NCI-H1105 (cell line): Measurements from ENCODE around the gene ZFP1.

Experiments used
- DNase-seq: peaks from one replicate; lab custom pipeline; 2025; lab: John Stamatoyannopoulos, UW

Gene ZFP1

DNA sequence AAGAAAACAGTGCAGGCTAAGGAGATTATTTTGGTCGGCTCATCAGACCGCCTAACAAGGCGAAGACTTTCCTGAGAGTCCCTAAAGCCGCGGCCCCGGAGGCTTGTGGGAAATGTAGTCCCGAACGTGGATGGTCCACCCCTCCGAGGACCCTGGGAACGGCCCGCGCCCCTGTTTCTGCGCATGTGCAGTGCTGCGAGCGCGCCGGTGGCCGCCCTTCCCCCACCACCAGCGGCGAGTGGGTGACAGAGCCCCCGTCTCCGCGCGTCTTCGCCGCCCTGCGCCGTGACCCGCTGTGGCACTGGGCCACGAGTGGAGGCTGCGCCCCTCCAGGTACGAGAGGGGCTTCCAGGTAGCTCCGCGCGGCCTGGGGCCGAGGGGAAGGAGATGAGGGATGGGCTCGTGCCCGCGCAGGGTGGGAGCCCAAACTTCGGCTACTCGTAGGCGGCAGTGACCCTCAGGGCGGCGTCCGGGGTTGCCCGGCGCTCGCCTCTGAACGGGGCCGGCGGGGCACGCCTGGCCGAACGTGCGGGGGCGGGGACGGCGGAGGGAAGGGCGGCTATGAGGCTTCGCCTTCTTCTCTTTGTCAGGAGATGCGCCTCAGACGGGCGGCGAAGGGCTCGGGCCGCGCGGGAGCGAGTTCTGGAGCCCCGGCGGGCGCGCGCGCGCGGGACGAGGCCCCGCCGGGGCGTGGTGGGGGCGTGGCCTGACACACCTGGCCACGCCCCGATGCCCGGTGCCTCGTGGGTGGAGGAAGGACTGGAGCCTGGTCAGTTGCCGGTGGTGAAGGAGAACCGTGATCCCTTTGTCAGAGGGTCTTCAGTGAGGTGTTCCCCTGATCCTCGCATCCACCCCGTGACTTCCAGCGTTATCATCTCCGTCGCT, at the start of gene ZFP1:
TSS of gene ZFP1 (plus strand) at position 214 of the 885 bp plus-strand sequence. CDS start 4,428 bp downstream, outside the sequence.
- DNase-seq: peak; percentile 82

DNA sequence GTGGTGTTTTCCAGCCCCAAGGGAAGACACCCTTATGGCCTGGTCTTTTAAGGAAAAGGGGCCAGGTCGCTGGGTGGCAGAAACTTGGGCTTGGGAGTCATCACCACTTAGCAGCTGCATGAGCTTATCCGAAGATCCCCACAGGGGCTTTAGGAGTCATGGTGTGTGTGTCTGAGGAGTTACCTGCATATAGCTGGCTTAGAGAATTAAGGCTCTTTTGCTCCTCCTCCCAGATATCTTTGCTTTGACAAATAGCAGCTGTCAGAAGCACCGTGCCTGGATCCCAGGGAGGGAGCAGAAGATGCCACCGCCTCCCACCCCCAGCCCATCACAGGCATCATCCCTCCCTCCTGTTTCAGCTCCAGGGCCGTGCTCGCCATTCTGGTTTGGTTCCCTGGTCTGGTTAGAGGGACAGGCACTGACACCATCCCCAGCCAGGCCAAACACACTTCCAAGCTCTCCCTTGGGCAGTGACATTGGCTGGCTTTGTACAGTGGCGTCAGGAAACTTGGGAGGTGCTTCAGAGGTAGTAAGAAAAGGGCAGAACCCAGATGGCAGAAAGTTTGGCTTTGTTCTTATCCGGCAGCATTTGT, 49.2 kb upstream of the ZFP1 start:
- DNase-seq: no peak

DNA sequence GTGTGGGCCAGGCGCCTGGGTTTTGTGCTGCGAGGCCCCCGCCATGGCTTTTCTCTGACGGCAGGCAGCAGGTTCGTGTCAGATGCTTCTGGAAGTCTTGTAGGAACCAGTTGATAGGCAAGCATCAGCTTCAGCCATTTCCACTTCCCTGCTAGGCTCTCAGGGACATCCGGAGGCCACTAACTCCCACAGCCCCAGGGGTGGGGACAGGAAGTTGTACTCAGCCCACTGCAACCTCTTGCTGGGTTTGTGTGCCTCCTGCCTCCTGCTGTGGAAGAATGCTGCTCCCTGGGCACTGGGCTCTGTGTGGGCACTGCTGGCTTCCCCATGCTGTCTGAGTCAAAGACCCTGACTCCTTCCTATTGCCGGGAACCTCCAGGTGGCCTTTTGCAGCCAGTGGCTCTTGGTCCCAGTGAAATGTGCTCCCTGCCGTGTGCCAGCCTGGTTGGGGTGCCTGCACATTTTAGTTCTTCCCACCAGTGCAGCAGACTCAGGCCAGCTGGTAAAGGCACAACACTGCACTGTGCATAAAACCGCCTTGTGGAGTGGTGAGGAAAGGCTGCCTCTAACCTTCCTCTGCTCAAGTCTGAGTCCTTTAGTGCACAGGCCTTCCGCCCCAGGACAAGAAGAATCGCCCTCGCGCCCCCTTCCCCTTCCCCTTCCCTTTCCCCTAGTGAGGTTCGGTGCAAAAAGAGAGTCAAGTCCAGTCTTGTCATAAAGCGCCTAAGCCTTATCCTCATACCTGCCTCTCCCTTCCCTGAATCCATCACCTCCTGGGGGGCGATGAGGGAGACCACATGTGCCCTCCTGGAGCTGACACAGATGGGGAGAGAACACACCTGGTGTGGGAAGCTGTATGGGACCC, 48.4 kb upstream of the ZFP1 start:
- no peak for DNase-seq

DNA sequence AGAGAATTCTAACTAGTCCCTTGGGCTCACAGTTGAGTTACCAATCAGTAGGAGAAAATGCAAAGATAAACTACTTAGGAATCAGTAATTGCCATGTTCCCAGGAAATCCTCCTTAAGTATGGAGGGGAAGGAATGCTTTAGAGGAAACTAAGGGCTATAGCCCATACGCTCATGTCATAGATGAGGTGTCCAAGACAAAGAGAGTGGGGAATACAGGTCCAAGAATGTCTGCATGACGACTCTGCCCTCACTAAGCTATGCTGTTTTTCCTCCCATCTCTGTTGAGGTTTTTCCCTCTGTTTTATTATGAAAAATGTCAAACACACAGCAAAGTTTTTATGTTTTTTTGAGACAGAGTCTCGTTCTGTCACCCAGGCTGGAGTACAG, 47.7 kb upstream of the ZFP1 start:
- DNase-seq: no peak

DNA sequence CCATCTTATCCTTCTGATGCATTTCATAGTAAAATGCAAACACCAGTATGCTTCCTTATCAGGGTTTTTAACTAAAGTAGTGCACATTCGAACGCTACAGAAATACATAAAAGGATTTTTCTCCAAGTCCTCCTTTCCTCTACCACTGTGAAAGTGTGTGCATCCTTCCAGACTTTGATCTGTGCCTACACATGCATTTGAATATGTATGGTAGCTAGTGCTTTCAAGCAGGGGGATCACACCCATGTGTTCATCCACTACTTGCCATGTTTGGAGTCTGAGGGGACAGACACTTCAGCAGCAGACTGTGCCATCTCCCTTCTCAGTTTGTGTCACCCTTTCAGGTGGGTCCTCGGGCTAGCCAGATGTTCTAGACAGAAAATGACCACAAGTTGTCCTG, 46.7 kb upstream of the ZFP1 start:
- DNase-seq: no peak

DNA sequence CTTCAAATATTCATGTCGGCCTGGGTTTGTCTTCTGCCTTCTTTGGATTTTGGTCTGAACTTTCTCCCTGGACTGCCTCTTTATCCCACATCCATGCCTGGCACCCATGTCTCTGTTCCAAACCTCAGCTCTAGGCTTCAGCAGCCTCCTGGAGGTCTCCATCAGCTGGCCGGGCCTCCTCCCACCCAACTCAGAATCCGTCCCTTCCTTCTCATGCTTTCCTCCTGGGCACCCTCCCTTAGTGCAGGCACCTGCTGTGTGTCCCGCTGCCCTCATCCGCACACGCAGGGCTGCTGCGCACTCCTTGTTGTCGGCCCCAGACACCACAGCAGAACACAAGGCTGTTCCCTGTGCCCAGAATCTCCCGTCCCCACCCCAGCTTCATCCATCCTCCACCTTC, 45.7 kb upstream of the ZFP1 start:
- DNase-seq: no peak

DNA sequence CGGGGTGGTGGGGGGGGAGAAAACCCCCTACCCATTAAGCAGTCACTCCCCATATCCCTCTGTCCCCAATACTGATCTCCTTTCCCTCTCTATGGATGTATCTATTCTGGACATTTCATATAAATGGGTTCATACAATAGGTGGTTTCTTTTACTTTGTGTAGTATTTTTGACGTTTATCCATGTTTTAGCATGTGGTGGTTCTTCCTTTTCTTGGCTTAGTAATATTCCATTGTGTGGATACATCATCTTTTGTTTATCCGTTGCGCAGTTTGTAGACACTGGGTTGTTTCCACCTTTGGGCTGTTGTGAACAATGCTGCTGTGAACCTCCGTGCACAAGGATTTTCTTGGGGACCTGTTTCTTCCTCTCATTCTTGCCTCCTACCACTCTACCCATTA, 44.3 kb upstream of the ZFP1 start:
- DNase-seq: no peak

DNA sequence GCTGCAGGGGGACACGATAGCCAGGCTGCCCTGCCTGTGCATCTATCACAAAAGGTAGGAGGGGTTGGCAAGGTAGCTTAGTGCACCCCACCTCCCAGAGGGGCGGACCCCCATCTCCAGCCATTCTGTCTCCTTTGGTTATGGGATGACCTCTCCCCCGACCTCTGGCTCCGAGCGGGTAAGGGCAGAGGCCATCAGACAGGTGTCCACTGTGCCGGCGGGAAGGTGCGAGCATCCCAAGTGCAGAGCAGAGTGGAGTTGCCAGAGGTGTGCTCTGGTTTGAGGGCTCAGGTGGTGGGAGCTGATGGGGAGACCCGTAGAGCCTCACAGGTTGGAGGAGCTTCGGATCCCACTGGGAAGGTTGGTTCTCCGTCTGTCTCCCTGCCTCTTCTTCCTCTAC, 43.5 kb upstream of the ZFP1 start:
- no peak for DNase-seq

DNA sequence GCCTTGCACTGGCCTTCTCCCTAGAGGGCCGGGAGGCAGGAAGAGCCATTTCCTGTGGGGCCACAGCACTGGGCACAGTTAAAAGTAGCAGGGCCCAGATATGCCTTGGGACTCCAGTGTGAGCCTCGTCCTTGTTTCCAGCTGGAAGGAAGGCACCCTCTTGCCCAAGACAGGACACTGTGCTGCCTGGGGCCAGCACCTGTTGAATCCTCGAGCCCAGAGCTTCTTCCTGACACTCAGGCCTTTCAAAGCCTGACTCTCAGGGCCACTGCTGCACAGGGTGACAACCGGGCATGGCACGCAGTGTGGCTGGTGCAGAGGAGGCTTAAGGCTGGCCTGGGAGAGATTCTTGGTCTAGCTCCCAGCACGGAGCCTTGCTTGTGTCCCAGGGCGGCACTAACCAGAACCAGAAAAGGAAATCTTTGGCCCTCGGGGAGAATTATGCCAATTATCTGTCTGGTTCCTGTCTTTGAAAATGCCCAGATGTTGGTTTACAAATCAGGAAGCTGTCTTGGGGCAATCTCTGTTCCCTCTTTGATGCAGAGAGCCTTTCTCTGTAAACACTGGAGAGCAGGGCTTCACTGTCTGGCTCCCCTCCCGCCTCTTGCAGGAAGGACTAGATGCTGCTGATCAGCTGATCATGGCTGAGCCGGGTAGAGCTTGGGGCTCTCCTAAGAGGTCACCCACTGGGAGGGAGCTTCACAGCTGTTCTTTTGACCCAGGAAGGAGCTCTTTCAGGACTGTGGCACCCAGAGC, 42.8 kb upstream of the ZFP1 start:
- DNase-seq: no peak

DNA sequence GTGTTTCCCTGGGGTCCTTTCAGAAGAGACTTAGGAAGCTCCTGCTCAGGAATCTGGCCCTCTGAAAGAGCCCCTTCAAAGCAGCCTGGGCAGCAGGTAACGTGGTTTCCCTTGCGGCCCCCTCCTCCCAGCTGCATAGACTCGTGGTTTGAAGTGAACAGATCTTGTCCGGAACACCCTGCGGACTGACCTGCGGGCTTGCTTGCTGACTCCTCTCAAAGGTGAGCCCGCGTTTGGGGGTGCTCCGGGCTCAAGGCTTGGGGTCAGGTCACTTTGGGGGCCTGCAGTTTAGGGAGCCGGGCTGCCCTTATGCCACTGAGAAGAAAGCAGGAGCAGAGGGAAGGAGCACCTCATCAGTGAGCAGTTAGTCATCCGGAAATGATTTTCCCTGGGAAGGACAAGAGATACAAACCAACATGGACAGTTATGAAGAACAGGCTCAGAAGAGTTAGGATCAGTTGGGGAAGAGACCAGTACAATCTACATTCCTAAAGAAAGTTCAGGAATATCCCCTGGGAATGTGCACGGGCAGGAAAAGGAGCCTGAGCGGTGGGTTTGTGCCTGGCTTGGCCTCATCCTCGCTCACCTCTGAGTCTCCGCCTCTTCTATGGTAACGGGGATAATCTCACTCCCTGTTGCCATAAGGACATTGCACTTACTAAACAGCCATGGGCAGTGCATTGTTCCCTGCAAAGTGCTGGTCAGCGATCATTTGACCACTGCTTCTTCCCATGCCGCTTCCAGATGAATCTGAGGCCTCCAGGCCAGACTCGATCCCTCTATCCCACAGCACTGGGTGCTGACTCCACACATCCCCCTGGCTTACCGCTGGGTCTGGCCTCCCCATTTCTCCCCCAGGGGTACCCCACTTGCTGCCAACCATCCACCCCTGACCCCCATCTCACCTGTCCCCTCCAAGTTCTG, 41.7 kb upstream of the ZFP1 start:
- no peak for DNase-seq

DNA sequence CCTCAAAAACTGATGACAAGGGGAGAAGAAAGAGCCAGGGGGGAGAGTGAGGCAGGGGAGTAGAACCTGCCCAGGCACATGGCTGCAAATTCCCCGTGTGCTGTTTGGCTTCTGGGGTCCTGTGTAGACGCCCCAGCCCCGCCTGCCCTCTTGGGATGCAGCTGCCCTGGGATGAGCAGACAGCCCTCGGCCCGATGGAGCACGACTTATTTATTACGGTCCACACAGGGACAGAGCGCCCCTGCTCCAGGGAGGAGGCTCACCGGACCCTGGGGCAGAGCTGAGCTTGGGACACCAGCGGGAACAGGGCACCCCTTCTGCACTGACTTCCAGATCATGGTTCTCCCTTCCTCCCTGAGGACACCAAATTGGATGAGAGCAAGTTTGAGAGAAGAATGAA, 40.8 kb upstream of the ZFP1 start:
- DNase-seq: no peak

DNA sequence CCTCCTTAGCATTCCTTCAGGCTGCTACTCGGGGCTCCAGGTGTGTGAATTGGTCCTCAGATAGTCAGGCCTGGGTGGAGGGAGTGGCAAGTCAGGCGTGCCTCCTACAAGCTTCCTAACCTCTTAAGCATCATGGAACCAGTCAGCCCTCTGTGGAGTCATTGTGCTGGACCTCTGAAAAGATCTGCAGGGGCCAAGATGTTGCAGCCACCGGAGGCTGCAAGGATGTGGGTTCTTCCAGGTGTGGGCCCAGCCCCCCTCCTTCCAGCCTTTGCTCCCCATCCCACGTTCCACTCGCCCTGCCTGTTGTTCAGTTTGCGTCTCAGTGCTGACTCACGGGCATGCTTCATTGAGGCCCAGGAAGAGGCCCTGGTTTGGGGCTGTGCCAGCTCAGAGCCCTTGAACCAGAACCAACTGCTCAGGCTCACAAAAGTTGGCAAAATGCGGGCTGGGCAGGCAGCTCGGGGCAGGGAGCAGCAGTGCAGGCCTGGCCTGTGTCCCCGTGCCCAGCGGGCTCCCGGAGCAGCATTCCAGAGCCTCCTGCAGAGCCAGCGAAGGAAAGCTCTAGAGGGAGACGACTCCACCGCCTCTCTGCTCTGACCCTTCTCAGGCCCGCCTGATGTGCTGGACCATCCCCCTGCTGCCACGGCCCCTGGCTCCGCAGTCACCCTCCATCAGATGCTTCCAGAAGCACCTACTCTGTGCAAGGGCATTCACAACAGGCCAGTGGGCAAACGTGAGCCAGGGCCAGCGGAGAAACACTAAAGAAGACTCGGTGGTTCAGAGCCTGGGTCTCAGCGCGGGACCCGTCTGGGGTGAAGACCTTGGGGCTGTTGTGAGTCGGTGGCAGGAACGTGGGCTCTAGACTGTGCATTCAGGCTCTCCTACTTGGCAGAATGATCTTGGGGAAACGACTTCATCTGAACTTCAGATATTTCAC, 39.3 kb upstream of the ZFP1 start:
- DNase-seq: no peak

DNA sequence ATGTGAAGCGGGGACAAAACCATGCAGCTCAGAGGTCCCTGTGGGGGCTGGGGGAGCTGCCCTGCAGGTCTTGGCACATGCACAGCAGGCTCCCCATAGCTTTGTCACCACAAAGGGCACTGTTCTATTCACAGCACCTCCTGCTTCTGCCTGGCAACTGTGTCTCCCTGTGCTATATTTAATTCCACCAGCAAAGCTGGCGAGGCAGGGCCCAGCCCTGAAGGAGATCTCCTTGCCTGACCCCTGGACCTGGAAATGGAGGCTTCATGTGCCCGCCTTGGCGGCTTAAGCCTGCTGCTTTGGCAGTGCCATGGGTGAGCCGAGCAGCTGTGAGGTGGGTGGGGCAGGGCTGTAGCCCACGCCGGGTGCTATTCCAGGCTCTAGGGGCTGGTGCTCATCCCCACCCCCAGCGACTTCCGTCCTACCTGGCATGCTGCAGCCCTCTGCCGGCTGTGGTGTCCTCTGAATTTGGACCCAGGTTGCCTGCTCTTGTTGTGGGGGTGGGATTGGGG, 38.5 kb upstream of the ZFP1 start:
- DNase-seq: no peak

DNA sequence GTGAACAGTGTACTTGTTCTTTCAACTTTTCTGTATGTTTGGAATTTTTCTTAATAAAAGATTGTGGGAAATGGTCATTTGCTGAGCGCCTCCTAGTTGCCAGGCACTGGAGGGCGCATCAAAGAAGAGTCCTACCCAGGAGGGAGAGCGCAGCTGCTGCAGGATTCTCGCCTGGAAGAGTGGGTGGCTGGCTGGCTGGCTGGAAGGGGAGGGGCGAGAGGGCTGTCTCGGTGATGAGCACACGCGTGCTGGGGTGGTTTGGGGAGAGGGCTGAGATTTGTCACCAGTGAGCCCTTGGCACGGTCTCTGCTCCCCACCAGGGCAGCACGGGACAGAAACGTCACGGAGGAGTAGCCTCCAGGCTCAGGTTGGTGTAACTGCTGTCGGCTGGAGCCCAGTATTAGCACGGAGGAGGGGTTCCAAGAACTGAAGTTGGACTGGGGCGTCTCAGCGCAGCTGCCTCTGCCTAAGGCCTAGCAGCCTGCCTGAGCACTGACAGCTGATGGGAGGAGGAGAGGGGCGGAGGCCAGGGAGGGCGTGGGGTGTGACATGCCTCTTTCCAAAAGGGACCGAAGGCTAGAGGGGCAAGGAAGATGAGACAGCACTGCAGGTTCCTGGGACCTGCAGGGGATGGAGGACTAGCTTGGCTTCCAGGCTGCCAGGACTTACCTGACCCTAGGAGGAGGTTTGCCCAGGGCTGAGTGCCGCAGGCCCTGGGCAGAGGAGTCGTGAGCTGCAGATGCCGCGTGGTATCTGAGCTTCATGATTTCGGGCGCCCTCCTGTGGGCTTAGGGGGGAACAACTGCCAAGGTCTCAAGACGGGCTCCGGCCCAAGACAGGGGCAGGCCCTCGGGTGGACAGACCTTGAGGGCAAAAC, 37.4 kb upstream of the ZFP1 start:
- peak; percentile 41 for DNase-seq

DNA sequence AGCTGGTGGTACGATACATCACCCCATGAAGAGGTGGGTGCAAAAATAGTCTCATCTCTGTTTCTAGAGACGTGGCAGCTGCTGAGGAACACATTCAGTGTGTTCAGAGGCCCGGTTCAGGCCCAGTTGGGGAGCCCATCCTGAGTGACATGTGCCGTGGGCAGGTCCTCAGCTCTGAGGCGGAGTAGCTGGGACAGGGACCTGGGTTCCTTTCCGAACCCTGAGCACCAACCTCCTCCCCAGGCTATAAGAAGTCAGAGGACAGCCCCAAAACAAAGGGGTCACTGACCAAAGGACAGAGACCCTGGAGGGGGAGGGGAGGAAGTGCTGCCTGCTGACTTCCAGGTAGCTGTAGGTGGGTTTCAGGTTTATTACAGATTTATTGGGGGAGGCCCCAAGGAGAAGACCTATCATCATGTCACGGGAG, 36.8 kb upstream of the ZFP1 start:
- DNase-seq: no peak

DNA sequence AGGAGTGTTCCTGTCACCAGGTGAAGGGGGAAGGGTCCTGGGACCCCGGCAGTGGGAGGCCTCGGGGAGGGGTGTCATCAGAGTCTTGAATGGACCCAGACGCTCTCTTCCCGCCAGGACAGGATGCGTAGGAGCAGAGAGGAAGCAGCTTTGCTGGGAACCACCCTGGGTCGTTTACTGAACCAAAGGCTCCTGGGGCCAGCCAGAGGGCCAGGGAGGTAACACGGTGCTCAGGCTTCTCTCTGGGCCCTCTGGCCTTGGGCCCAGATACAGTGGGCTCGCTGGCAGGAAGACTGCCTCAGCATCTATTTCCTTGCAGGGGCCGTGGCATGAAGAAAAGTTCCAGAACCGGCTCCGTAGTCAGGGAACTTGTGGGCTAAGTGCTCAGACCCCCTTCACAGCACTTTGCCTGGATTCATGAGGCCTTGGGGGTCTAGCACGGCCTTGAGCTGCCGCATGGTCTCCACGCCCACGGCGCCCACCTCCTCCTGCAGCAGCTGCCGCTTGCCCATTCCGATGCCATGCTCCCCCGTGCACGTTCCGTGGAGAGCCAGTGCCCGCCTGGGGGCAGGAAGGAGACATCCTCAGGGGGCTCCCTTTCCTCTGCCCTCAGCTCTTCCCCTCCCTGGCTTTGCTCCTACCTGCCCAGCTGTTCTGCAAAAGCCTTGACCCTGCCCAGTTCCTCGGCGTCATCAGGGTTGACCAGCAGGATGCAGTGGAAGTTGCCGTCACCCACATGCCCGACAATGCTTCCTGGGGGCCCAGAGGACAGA, 36.2 kb upstream of the ZFP1 start:
- DNase-seq: no peak

DNA sequence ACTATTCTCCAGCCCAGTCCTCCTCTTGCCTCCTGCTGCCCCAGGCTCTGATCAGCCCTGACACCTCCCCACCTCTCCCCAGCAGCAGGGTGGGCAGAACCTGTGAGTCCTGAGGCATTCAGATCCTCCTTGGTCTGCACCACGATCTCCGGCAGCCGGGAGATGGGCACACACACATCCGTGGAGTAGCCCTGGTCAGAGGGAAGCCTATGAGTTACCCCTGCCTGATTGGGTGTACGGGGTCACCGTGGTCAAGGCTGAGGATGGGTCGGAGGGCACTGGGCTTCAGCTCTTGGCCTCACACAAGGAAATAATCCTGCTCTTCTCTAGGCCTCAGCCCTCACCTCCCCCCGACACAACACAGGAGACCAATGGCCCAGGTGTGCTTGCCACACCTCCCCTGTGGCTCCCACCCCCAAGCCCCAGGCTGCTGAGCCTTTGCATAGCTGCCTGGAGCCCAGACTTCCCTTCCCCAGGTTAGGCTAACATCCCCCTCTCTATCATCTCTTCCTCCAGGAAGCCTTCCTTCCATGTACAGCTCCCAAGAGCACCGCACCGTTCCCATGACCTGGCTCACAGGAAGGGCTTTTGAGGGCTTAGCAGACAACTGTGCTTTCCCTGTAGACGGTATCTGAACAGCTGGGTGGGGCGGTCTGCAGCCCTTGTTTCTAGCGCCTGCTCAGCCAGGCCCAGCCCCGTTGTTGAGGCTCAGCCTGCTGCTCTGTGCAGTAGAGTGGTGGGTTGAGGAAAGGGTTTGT, 35.4 kb upstream of the ZFP1 start:
- DNase-seq: no peak
